GM12874 (cell line): ENCODE results near the gene LRP1.
A peak's percentile ranks its signal among the peaks of the same experiment; 100 is the strongest.

Experiments used
- CTCF ChIP-seq: IDR thresholded peaks from 2 replicates; pipeline ENCODE4 v1.5.1; 2011; ENCODE audit warnings: low read depth, mild to moderate bottlenecking, control low read depth, low read length, moderate library complexity; ENCODE audit not compliant: insufficient read depth

LRP1 gene

DNA sequence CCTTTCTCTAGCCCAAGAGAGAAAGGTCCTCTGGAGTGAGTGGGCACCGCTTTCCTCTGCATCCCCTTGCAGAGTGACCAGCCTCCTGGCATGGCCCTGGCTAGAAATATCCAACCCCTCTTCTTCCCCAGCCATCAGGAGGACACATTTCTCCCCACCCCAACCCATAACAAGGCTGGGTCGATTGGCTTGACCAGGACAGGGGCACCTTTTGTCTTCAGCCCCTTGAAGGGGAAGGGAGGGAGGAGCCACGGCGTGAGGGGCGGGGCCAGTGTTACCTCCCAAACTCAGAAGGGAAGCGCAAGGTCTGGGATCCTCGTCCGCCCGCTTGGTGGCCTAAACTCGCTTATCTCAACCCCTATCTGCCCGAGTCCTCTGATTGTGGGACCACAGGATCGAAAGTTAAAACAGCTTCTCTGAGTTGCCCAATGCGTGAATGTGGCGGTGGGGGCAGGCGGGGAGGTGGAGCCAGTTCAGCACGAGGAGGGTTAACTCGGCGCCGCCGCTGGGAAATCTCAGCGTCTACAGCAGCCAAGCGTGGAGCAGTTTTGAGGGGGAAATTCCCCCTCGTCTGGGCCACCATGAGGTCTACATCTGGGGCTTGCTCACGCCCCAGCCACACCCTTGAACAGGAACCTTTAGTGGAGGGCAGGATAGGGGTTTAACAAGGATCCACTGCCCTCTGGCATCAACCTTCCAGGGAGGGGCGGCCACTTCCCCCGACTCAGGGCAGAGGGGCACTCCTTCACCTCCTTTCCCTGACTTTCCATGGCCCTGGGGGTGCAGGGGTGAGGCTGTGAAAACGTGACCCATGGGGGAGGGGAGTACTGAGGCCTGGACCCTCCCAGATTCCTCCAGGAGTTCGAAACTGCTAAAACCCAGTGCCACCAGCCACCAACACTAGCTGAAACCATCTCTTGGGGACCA lies 17.9 kb upstream of the LRP1 start:
- no peak for TF ChIP-seq CTCF

DNA sequence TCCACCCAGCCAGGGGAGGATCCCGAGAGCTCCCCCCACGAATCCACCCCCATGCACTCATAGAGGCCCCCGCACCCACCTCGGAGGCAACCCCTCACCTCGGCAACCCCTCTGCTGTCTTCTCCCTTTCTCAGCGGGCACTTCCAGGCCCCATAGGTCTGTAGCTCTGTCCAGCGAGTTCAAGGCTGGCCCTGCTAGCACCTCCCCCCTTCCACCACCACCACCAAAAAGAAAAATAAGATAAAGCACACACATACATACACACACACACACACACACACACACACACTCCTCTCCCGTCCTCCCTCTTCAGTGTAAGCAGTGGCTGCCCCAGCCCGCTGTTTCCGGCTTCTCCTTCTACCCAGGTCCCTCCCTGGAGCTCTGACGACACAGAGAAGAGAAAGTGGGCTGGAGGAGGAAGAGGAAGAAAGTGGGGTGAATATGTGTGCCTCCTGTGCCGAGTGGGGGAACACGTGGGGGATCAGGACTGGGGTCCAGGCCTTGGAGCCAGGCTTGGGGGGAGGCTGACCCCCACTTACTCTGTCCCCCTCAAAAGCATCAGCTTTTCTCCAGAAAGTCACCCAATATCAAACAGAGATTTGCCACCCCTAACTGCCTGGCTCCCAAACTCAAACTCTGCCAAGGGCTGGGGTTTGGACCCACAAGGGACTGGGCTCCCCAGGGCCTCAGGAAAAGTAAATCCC lies 17.1 kb upstream of the LRP1 start, which contains the start of gene STAT6:
Gene STAT6 (minus strand): TSS at position 332 of the 704 bp plus-strand sequence. CDS start 3,084 bp downstream, outside the sequence.
- no peak for TF ChIP-seq CTCF

- peak; percentile 76 for TF ChIP-seq CTCF
Observed at GRCh38 chr12:57112492-57113294, 15.6 kb upstream of the LRP1 start.

DNA sequence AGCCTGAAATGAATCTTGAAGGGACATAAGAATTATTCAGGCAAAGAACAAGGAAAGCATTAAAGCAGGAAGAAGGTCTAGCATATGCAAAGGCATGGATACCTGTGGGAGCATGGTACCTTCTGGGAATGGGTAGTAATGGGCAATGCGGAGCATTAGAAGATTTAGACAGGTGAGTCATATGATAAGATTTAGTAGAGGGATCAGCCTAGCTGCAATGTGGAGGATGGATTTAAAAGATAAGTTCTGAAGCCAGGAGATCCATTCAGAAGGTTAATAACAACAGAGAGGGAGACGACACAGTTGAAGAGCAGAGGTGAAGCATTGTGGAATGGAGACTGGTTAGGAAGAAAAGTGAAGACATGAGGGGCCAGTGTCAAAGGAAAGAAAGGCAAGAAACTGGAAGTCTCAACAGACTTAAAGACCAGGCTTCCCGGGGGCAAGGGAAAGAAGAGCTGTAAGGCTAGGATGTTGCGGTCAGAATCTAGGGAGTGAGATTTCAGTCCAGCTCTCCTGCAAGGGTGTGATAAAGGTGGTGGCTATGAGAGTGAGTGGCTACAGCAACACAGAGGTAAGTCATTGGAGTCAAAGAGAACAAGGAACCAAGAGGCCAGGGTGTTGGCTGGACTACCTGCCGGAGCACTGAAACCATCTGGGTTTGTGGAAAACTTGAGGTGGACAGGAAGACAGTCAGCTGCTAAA lies 11.6 kb upstream of the LRP1 start:
- TF ChIP-seq CTCF = no peak

GRCh38 chr12:57118711-57119271 lies 9.5 kb upstream of the LRP1 start:
- TF ChIP-seq CTCF = no peak

- TF ChIP-seq CTCF = no peak
Observed at GRCh38 chr12:57119294-57120085, 8.8 kb upstream of the LRP1 start.
